GM18526 (cell line): ENCODE data around the gene TEDDM1.

Source experiments
- POLR2A ChIP-seq: IDR thresholded peaks from 3 replicates; pipeline ENCODE4 v1.6.1; 2011; ENCODE audit not compliant: insufficient read length; ENCODE audit errors: extremely low read depth

TEDDM1 gene

DNA sequence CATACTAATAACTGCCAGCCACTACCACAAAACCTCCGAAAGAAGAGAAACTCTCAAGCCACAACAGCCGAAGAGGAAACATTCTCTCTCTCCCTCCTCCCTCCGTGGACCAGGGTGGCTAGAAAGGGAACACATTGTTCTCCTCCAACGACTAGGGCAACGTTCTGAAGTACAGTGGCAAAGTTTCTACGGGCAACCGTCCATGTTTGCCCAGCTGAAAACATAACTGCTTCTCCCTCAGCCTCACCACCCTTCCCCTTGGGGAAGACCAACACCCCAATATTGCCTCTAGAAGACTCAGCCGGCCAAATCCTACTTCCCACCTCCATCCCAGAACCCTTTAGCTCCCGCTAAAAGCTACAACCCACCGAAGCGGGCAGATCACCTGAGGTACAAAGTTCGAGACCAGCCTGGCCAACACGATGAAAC lies 10.8 kb downstream of the TEDDM1 start:
- no peak for TF ChIP-seq POLR2A

DNA sequence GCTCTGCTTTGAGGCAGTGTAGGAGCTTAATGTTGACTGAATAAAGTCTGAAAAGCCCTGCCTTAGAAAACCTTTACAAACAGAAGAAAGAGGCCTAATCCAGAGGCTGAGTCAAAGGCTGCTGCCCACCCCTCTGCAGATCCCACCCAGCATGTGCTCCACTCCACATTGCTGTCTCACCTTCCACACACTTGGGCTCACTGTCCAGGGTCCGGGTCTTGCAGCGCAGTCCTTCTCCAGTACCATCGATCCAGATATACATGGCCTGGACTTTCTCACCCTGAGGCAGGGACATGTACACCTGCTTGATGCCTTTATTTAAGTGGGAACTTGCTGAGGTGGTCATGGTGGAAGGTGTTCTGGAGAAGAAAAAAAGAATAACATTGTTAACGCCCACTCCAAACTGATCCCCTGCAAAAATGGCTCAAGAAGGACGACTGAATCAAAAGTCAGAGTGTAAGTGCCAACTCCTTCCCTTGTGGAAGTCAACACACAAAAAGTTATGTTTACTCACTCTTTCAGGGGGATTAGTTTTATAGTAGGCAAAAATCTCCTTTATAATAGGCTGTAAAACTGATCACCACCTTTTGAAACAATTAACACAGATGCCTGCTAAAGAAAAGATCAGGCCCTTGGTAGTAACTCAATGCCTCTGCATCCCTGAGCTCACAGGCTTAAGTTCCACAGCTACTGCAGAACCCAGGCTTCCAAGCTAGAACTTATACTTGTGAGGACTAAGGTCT lies 11.9 kb downstream of the TEDDM1 start:
- TF ChIP-seq POLR2A, result no peak

DNA sequence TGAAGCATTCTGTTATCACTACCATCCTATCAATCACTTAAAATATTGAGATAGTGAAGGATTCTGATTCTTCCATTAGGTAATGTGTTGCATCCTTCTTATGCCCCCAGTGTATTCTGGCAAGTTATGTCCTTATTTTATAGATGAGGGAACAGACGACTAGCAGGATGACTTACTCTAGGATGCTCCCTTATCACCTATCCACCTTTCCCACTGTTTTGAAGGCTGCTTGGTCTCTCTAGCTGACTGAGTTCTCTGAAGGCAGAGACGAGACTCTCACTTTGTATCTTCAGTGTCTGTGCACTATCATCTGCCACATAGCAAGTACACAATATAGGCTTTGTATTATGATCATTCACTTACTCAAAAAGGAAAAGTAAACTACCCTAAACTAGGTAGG lies 12.9 kb downstream of the TEDDM1 start:
- TF ChIP-seq POLR2A, result no peak

DNA sequence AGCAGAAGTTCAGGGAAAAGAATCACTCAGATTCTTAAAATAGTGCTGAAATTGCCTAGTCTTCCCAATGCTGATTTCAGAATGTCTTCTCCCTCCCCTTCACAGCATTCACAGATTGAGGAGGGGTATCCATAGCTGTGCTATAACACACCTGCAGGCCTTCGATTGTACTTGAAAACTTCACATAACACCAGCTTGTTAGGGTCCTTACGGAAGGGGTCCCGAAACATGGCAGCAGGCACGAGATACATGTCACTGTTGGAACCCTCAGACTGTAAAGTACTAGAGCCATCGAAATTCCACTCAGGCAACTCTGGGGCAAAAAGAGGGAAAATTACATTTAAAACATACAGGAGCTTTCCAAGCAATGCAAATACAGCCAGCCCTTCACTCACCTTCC lies 13.5 kb downstream of the TEDDM1 start:
- TF ChIP-seq POLR2A, result no peak

DNA sequence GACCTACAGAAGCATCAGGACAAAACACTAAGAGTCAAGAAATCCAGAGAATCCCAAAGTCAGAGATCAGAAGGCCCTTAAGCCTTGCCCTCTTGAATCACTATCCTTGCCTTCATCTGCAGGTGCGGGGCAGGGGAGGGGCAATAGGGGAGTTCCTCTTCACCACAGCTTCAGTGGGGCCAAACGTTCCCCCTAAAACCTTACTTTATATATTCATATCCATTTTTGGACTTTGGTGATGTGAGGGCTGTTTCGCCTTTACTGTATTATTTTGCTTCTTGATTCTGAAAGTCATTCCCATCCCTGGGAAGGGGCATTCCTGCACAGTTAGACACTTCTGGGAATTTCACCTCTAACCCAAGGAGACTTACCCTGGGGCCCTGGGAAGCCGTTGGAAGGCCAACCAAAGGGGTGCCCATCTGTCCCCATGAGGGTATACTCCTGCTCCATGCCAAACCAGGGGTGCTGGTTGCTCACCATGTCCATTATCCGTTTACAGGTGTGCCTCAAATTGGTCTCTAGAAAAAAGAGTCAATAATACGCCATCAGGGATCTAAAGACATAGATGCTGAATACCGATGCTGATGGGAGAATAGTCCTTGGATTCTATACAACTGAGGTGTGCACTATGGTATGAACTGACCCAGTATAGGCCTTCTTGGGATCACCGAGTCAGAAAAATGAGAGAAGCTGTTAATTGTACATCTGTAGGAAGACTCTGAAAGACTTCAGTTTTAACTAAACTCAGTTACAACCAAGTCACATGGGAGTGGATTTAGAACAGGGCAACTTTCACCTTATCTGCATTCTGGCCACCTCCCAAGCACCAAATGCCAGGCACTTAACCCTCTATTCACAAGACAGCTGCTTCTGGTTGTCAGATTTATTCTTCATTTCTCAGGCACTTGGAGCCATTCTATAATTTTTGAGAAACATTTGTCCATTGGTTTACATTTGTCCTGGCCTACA lies 14.3 kb downstream of the TEDDM1 start:
- no peak for TF ChIP-seq POLR2A

DNA sequence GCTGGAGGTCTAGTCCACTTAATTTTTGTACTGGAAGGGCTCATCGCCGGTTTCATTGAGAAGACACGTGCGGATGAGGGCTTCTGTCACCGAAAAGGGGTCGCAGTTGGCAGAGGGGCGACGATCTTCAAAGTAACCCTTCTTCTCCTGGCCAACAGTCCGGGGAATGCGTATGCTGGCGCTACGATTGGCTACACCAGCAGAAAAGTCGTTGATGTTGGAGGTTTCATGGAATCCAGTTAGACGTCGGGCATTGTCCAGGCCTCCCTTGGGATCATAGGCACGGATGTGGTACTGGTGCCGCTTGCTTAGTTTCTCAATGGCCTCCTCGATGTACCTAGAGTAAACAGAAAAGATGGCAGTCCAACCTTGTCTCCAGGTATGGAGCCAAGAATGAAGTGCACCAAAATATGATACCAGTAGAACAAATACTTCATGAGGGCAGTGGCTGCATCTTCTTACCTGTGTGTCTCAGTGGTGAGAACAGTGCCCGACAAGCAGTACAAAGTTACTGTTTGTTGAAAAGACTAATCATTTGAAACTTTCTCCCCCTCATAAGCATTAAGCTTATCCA lies 16.0 kb downstream of the TEDDM1 start:
- TF ChIP-seq POLR2A, result no peak

DNA sequence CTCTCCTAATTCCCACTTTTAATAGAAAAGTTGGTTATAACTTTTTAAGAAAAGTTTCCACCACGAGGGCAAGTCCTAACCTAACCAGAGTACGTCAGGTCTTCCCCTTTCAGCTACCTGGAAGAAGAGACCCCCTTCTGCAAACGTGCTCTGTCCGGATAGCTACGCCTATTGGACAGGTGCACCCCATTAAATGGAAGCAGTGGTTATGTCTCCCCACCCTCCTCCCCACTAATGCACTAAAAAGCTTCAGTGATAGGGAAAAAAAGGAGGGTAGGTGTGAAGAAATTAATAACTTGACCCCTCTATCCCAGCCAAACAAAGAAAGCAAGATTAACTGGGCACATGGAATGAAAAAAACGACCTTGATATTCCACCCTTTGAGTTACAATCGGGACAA lies 16.5 kb downstream of the TEDDM1 start:
- TF ChIP-seq POLR2A, result no peak

DNA sequence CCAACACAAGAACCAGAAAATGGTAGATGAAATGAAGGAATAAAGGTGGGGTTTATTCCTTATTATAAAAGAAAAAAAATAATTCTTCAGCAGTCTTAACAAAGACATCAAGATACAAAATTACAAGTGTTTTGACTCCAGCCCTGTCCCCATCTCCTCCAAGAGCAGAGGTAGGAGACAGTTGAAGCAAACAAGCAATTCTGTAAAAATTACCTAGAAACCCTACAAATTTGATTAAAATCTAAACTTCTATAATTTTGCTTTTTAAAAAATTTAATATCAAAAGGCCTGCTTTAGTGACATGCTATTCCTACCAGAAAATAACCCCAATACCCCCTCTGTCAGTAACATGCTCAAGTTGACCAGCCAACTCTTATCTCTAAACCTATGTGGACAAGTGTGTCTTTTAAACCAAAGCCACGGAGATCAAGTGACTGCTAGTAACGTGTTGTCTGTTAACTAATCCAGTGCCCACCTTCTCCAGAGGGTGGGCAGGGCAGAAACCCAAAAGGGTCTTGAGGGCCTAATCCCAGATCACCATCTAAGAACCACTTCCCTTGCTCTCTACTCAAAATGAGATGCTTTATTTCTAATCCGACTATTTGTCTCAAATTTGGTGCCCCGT lies 17.3 kb downstream of the TEDDM1 start:
- TF ChIP-seq POLR2A, result no peak

DNA sequence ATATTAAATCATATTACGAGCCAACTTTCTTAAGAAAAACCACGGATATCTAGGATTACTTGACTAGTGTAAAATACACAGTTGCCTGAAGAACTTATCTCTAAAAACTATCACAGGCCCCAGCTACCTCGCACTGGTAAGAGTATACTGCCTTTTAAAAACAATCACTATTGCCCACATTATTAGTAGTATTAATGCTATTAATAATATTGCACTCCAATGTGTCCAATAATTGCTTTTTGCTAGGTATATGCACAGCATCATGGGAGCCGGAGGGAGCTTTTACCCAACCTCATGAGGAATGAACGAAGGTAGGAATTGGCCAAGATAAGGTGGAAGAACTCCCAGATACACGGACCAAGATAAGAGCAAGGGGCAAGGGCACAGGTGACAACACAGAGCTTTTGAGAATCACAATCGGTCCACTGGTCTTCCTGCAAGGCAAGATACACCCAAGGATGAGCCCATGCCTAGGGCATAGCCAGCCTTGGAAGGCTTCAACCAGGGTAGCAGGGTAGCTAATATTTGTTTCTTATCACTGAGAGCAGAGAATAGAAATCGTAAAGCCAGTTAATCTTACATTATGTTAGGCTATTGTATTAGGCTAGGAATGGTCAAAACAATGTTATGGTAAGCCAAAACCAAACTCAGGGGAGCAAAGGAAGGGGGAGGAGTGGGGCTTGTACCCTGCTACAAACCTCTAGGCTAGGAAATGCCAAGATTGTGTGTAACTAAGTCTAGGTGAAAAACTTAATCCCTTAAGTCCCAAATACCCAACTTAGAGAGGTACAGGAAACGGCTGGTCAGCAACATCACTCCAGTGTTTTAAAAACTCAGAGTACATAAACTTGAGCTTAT lies 18.3 kb downstream of the TEDDM1 start:
- no peak for TF ChIP-seq POLR2A

DNA sequence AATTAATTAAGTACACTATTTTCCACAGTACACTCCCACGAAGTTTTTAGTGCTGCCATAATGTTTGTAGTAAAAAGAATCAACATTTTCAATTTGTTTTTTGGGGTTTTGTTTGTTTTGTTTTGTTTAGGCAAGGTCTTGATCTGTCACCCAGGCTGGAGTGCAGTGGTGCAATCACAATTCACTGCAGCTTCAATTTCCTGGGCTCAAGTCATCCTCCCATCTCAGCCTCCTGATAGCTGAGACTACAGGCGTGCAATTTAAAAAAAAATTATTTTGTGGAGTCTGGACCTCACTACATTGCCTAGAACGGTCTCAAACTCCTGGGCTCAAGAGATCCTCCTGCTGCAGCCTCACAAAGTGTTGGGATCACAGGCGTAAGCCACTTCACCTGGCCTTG lies 20.3 kb downstream of the TEDDM1 start:
- no peak for TF ChIP-seq POLR2A

DNA sequence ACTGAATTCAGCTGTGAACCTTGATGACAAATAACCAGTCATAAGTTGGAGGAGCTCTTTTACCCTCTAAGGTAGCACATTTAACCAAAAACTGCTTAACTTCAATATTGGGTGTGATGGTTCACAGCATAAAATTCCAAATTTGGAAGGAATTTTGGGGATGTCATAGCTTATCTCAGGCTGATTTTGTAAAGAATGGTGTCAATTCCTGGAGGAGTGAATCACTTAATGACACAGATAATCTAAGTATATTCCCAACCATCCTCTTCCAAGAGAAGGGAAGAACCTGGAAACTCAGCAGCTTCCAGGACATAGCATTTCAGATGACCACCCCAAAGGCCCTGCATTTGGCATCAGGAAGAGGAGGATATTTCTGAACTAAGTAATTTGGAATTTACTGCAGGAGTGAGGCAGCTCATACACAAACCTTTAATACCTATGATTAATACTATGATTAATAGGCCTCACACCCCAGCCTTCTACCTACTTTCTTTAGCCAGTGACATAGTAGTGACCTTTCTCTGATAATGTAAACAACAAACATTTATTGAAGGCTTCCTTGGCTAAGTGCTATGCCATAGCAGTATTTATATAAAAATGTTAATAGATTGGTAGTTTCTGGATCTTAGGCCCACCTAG lies 23.4 kb downstream of the TEDDM1 start:
- TF ChIP-seq POLR2A, result no peak

DNA sequence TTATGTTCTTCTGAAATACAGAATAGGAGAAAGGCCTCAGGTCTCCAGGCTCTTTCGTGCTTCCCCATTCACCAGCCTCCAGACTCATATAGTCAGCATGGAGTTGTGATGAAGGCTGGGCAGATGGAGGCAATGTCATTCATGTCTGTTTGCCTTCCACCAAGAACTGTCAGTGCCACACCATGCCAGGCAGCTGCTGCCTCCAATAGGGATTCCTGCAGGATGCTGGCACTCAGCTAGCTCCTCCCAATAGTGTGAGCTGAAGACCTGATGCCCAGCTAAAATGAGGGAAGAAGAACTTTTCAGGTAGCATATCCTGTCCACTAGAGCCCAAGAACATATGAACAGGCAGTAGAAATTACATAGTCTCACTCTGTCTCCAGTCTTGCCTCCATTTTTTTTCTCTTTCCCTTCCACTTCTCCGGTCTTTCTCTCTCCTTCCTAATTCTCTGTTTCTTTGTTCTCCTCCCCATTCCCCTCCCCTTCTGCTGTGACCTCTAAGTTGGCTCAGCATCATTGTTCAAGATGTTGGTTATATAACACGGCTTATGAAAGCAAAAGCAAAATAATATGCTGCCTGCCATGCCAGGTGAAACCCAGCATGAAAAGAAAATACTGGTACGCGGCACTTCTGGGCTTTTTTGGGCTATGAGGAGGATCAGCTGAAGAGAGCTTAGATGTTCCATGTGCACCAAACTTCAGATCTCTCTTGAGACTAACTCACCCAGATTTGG lies 26.2 kb downstream of the TEDDM1 start:
- no peak for TF ChIP-seq POLR2A

DNA sequence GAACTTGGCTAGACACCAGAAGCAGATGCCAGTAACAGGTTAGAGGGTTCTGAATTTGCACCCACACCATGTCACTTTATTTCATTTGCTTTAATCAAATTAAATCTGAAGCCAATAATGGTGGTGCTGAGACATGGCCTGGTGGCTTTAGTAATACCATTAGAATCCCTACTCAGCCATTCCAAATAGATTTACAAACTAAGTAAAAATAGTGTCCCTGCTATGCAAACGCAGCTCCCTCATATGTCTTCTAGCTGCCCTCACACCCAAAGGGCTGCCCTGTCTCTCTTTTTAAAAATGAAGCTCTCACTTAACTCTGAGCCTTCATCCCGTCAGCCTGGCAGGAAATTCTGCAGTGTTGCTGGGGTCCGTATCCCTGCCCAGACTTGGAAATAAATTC lies 29.9 kb downstream of the TEDDM1 start:
- TF ChIP-seq POLR2A, result no peak
